Measurements from ENCODE around the gene MAGEC2.

Gene MAGEC2

DNA sequence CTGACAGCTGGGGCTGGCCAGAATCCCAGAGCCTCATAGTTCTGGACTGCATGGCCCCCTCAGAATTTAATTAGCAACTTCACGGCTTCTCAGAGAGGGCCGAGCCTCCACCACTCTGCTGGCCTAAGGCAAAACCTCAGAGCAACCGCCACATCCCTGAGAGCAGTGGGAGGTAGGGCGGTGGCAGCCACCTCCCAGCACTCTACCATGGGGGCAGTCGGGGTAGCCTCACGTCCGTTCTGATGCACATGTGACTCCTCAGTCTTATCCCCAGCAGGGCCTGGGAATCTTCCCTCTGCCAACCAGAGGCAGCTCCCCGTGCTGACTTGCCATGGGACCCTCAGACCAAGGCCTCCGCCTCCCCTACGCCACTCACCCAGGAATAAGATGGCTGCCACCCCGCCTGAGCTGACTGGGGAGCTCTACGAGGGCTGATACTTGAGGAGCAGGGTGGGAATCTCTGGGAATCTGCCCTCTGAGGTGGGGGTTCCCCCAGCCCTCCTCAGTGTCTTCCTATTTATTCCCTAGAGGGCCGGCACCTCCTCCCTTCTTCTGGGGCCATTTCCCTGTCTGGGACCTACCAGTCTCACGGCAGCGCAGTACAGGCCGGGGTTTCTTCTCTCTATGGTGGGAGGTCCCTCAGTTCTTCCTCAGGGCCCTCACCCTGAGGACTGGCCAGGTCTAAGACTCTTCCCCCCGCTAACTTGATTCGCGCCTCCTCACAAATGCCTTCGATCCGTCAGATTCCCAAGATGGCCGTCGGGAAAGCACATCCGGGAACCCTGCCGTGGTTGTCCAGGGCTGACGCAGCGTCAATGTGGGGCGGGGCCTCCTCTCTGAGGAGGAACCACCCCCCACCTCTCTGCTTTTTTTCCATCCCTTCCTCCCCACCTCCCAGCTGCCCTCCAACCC is at the start of gene MAGEC2:
Gene MAGEC2, minus strand, starts transcription at position 769 of the 912 bp plus-strand sequence. CDS start 1,303 bp downstream, outside the sequence.
- DNase-seq (ENCODE audit: low spot score), result no peak

DNA sequence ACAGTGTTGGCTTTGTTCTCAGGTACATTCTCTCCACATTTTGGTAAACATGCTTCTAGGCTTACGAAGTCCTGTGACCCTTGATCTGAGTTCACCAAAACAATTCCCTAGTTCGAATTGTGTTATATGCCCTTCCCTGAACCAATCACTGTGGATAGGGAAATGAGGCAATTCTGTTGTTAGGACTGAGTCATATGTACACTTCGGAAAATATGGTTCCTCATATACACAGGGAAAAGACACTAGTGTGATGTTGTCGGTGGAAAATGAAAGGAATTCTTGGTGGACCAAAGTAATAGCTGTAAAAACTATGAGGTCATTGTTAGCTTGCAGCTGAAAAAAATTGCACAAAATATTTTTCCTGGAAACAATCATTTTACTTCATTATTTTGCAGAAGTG is 46.6 kb upstream of the MAGEC2 start:
- no peak for DNase-seq (ENCODE audit: low spot score)

DNA sequence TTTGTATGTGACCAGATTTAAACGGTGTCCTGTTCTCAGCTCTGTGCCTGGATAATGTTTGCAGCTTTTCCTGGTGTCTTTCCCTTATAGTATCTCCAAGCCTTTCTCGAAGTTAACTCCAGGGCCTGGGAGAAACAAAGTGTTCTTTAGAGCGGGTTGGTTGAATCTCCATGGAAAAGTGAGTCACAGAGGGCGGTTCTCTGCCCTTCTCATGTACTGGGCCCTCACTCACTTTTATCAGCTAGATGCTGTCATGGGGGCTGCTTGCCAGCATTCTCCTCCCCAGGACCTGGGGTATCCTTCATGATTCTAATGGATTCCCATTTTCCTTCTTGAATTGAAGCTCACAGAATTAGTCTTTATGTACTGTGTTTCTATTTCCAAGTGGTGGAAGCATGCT is 46.1 kb upstream of the MAGEC2 start:
- DNase-seq (ENCODE audit: low spot score), result no peak

GRCh38 chrX:142250502-142250901 is 45.4 kb upstream of the MAGEC2 start:
- no peak for DNase-seq (ENCODE audit: low spot score)

DNA sequence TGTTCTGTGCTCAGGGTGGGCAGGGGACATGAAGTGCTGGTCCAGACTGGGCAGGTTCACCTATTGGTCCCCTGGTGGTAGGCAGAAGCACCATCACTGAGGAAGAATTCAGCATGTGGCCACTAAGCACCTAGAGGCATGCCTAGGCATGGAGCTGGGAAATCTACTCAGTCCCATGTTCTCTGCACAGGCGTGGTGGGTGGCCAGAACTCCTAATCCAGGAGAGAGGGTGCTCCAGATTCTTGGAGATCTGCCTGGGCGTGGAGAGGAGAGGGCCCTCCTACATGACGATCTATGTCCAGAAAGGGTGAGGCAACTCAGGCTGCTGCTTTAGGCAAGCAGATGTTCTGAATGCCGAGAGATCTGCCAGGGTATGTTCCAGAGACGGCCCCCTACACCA is 44.6 kb upstream of the MAGEC2 start:
- no peak for DNase-seq (ENCODE audit: low spot score)

- no peak for DNase-seq (ENCODE audit: low spot score)
These were observed 39.5 kb upstream of the MAGEC2 start for GRCh38 chrX:142244568-142244967.

- no peak for DNase-seq (ENCODE audit: low spot score)
These were observed 33.4 kb upstream of the MAGEC2 start for GRCh38 chrX:142238536-142238935.

DNA sequence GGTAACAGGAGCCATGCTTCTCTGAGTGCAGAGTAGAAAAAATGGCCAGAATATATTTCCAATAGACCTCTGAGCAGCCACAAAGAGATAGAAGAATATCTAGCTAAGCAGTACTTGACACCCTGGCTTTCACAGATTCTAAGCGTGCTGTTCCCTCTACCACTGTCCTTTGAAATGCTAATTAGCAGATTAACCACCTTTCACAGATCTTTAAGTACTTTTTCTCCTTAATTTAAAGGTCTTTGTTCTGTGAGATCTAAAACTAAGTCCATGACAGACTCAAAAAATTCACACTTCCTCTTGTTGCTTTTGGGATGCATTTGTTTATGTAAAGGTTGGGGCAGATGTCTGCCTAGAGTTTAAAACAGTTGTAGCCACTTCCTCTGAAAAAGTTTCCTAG is 28.3 kb upstream of the MAGEC2 start:
- no peak for DNase-seq (ENCODE audit: low spot score)

- DNase-seq (ENCODE audit: low spot score), result no peak
These were observed 9.0 kb upstream of the MAGEC2 start for GRCh38 chrX:142214081-142214480.

GRCh38 chrX:142201113-142201512 is 4.0 kb downstream of the MAGEC2 start:
- no peak for DNase-seq (ENCODE audit: low spot score)

DNA sequence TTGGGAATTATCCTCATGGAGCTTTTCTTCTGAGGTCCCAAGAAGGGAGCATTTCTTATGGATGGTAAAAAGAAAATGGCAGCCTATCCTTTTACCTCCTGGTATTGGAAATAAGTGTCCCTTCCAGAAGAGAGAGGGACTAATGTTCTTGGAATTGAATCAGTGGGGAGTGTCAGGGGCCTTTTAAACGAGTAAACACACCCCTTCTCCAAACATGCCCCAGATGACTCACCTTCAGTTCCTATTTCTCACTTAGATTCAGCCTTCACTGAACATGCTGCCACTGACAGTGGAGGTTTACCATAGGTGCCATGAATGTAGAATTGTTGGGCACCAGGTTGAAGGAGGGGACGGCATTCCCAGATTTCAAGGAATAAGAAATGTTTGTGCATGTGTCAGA is 19.0 kb downstream of the MAGEC2 start:
- no peak for DNase-seq (ENCODE audit: low spot score)

- DNase-seq (ENCODE audit: low spot score), result no peak
These were observed 20.1 kb downstream of the MAGEC2 start for GRCh38 chrX:142184756-142185602.

DNA sequence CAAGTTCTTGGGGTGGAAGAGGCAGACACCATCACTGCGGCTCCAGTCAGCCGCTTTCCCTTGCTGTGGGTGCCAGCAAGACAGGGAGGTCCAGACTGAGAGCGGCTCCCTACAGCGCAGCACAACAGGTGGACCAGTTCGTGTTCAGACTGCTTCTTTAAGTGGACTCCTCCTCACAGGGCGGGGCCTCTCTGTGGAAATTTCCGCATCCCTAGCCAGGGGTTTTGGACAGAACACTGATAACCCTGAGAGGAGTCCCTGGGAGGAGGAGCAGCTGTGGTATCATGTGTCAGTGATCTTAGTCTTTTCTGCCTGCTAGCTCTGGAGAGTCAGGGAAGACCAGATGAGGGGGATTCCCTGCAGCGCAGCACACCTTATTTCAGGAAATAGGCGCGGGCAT is 48.5 kb downstream of the MAGEC2 start:
- DNase-seq (ENCODE audit: low spot score), result no peak
